ENCODE data around the gene GLT8D2. TPM values are rescaled to one million over a fixed set of nuclear protein-coding genes. Genes with fewer than 3 reads are reported as not detected.

GLT8D2 gene
- total RNA-seq, 1 donor from 2014 or later = 13.1 TPM

DNA sequence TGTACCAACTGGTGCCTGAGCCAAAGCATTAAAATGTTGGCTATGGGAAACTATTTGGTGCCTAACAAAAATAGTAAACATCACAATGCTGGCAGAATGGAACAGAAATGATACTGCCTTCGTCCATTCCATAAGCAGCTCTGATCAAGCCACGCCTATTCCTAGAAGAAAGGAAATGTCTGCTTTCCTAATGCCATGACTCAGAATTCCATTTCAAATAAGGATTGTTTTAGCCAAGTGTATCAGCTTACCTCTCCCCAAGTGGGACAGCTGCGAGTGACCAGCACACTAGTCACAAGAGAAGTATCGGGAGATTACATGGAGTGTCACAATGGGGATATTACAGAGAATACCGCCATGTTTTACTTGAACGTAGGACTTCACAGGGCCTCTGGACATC is 38.7 kb downstream of the GLT8D2 start:
- Mint-ChIP-seq H3K27me3 (ENCODE audit: low read depth) (peaks cover 8% of the 10 kb centered on the region), H3K27ac (no peak overlapping the region), H3K36me3 (peaks cover 2% of the 10 kb centered on the region), H3K9me3 (peaks cover 9% of the 10 kb centered on the region), H3K4me1 (peaks cover 6% of the 10 kb centered on the region), H3K4me3 (no peak overlapping the region)
- no peak for DNase-seq (ENCODE audit: low spot score in 2 of 2, unreplicated experiment in 2 of 2)
- no peak for TF ChIP-seq CTCF (IDR thresholded peaks at IDR 0.05; ENCODE audit: unreplicated experiment)

GRCh38 chr12:104010606-104011169 is 39.3 kb downstream of the GLT8D2 start:
- Mint-ChIP-seq H3K27me3 (ENCODE audit: low read depth) (peaks cover 8% of the 10 kb centered on the region), H3K9me3 (peaks cover 9% of the 10 kb centered on the region), H3K4me1 (peaks cover 6% of the 10 kb centered on the region), H3K27ac (no peak overlapping the region), H3K36me3 (peaks cover 2% of the 10 kb centered on the region), H3K4me3 (no peak overlapping the region)
- TF ChIP-seq CTCF (IDR thresholded peaks at IDR 0.05; ENCODE audit: unreplicated experiment) = no peak
- no peak for DNase-seq (ENCODE audit: low spot score in 2 of 2, unreplicated experiment in 2 of 2)

DNA sequence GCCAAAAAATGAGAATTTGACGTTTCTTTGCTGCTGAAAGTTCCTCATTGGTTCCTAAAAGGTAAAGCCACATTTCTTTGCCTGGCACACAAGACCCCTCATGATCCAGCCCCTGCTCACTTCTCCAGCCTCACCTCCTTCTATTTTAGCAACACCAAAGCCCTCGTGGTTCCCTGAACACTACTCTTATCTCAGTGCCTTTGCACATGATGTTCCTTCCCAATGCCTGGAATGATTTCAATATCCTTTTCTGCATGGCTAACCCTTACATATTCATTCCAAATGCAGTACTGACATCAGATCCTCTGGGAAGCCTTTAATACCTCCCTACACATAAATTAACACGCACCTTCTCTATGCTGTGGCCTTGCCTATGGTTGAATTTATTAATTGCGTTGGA is 39.9 kb downstream of the GLT8D2 start:
- H3K36me3 Mint-ChIP-seq = peaks cover 2% of the 10 kb centered on the region
- no peak overlapping the region for H3K4me3 Mint-ChIP-seq
- peaks cover 9% of the 10 kb centered on the region for H3K9me3 Mint-ChIP-seq
- no peak for DNase-seq (ENCODE audit: low spot score in 2 of 2, unreplicated experiment in 2 of 2)
- peaks cover 6% of the 10 kb centered on the region for H3K4me1 Mint-ChIP-seq
- no peak for TF ChIP-seq CTCF (IDR thresholded peaks at IDR 0.05; ENCODE audit: unreplicated experiment)
- H3K27me3 Mint-ChIP-seq (ENCODE audit: low read depth) = peaks cover 8% of the 10 kb centered on the region
- H3K27ac Mint-ChIP-seq = no peak overlapping the region

DNA sequence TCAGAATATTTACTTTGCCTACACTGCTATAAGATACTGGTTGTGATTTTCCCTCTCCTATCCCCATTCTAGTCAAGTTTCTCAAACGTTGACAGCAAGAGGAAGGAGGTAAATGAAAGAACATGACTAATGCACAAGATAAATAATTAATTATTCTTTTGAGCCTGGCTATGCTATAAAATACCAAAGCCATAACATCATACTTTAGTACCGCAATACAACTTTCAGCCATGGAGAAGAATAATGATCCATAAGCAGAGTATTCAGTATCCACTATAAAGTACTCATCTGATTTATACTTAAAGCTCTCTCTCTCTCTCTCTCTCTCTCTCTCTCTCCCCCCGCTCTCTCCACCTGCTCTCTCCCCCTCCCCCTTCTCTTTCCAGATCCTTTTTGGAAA is 43.1 kb downstream of the GLT8D2 start:
- H3K27me3 Mint-ChIP-seq (ENCODE audit: low read depth) = peaks cover 23% of the 10 kb centered on the region
- peaks cover 9% of the 10 kb centered on the region for H3K9me3 Mint-ChIP-seq
- H3K36me3 Mint-ChIP-seq = peaks cover 2% of the 10 kb centered on the region
- TF ChIP-seq CTCF (IDR thresholded peaks at IDR 0.05; ENCODE audit: unreplicated experiment) = no peak
- H3K4me3 Mint-ChIP-seq = no peak overlapping the region
- no peak overlapping the region for H3K27ac Mint-ChIP-seq
- DNase-seq (ENCODE audit: low spot score in 2 of 2, unreplicated experiment in 2 of 2) = no peak
- peaks cover 6% of the 10 kb centered on the region for H3K4me1 Mint-ChIP-seq

GRCh38 chr12:104003596-104003995 is 46.4 kb downstream of the GLT8D2 start:
- no peak overlapping the region for H3K27ac Mint-ChIP-seq
- peaks cover 8% of the 10 kb centered on the region for H3K4me1 Mint-ChIP-seq
- H3K4me3 Mint-ChIP-seq = no peak overlapping the region
- peaks cover 6% of the 10 kb centered on the region for H3K9me3 Mint-ChIP-seq
- H3K36me3 Mint-ChIP-seq = peaks cover 2% of the 10 kb centered on the region
- no peak for DNase-seq (ENCODE audit: low spot score in 2 of 2, unreplicated experiment in 2 of 2)
- TF ChIP-seq CTCF (IDR thresholded peaks at IDR 0.05; ENCODE audit: unreplicated experiment) = no peak
- H3K27me3 Mint-ChIP-seq (ENCODE audit: low read depth) = peaks cover 28% of the 10 kb centered on the region

DNA sequence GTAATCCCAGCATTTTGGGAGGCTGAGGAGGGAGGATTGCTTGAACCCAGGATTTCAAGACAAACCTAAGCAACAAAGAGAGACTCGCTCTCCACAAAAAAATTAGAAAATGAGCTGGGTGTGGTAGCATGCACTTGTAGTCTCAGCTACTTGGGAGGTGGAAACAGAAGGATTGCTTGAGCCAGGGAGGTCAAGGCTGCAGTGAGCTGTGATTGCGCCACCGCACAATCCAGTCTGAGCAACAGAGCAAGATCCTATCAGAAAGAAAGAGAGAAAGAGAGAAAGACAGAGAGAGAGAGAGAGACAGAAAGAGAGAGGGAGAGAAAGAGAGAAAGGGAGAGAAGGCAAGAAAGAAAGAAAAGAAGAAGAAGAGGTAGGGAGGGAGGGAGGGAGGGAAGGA is 47.3 kb downstream of the GLT8D2 start:
- H3K4me3 Mint-ChIP-seq = no peak overlapping the region
- no peaks in the 10 kb centered on the region for H3K36me3 Mint-ChIP-seq
- no peak for TF ChIP-seq CTCF (IDR thresholded peaks at IDR 0.05; ENCODE audit: unreplicated experiment)
- peaks cover 10% of the 10 kb centered on the region for H3K4me1 Mint-ChIP-seq
- no peak overlapping the region for H3K27ac Mint-ChIP-seq
- H3K27me3 Mint-ChIP-seq (ENCODE audit: low read depth) = peaks cover 22% of the 10 kb centered on the region
- H3K9me3 Mint-ChIP-seq = no peaks in the 10 kb centered on the region
- no peak for DNase-seq (ENCODE audit: low spot score in 2 of 2, unreplicated experiment in 2 of 2)

Measured in mesothelial cell of epicardium (in vitro differentiated cells).